CD4-positive, alpha-beta T cell treated with Interleukin-12 subunit alpha and Interleukin-12 subunit beta, for 1 hour (primary cell): ENCODE data around the gene CRIM1.

Experiments
- DNase-seq: peaks from one replicate; pipeline ENCODE4 v3.0.0-alpha.2; 2020

The CRIM1 gene

DNA sequence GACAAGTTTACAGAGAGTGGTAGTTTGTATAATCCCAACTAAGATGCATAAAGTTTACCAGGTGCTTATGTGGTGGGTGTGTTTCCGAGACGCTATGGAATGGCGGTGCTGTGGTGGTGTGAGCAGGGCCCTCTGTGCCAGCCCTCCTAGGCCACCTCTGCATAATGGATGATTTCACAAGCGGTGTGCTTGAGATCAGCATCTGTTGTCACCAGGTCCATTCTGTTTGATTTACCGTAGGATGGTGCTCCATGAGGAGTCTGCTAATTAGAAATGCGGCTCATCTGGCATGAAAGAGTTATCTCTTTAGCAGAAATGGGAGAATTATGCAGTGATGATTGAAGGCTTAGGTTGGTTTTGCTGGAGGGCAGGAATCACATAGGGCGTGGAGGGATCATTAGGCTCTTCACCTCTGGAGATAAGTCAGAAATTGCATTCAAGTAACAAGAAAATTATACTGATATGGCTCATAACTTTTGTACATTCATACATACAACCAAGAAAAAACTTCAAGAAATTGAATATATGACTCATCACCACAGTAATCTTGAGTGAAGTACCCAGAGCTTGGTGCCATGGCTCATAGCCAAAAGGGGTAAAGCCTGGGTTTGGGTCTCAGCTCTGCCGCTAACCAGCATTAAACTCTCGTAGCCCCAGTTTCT is 41.4 kb downstream of the CRIM1 start:
- no peak for DNase-seq

DNA sequence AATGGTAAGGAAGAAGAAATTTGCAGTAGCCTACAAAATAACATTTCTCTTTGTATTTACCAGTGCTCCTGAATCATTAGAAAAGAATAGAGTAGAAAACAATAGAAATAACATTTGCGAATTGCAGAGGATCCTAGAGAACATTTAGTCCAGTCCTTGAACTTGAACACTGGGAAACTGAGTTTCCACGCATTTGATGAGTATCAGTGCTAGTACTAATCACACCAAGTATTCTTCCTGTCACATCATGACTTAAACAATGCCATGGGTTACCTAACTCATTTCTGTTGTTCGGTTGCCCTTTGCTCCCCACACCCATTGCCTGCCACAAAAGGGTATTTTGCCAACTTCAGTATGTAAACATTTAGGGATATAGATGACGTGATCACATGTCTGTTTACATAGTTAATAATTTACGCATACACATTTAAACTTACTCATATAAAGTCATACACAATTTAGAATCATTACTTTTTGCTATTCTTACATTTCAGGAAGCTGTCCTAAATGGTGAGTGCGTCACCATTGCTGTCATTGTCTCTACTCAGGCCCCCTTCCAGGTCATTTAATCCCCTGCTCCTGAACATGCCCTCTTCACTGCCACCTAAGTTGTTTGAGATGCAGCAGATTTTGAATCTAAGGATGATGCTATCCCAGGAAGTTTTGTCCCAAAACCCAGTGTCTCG is 42.3 kb downstream of the CRIM1 start:
- DNase-seq = no peak

DNA sequence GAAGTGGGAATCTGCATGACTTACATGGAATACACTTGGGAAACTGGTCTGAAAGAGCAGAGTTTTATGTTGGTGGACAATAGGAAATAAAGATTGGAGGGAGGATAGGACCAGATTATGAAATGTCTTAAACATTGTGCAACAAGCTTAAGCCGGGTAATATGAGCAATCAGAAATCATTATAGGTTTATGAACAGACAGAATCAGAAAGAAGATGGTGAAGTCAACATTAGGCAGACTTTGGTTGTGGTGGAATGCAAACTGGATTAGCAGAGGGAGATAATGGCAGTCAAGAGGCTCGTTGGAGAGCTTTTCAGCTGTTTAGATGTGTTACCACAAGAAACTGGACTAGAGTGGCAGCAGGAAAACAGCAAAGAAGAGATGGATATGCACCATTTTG is 43.5 kb downstream of the CRIM1 start:
- no peak for DNase-seq

DNA sequence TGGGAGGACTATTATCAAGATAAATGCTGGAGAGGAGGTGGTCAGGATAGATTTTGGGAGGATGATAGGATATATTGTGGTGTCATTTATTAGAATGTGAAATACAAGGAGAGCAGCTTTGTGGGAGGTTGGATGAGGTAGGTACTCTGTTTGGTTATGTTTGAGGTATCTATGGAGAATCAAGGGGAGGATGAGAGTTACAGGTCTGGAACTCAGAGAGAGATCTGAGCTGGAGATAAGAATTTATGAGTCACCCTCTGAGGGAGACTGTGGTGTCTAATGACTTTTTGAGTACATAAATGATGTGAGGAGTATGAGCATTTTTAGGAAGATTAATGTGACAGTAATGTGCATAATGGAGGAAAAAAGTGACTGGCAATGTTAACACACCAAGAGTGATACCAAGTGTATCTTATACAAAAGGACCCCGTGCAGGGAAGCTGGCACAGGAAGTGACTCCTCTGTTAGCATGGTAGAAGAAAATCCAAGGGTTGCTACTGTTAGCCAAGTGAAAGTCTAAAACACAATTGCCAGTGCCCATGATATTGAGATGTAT is 48.2 kb downstream of the CRIM1 start:
- DNase-seq = no peak

DNA sequence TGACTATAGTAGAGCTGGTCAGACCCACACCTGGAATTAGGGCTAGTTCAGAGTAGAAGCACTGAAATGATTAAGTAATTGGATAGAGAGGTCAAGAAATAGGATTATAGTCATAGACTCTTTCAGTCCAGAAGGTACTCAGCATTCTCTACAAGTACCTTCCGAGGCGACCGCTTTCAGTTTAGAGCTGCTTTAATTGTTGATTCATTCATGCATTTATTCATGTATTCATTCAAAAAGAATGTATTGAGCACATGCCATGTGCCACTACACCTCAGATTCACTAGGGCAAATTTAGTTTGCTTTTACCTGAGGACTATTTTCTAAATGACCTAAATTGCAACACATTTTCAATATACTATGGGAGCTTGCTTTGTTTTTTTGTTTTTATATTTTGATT is 48.7 kb downstream of the CRIM1 start:
- no peak for DNase-seq

DNA sequence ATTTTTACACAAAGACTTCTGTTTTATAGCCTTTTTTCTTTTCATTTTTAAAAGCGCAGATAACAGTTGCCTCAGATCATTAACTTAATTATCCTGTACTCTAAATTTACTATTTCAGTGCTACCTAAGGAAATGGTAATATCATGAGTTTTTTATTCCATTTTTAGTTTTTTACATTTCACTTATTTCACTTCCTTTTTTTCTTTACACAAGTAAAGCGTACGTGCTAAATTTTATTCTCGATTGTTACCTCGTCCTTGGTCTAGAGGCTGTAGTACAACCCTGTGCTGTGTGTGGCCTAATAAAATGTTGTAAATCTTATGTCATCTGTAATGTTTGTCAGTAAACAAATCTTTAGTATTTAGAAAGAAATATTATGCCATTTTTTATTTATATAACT is 49.2 kb downstream of the CRIM1 start:
- DNase-seq = no peak

DNA sequence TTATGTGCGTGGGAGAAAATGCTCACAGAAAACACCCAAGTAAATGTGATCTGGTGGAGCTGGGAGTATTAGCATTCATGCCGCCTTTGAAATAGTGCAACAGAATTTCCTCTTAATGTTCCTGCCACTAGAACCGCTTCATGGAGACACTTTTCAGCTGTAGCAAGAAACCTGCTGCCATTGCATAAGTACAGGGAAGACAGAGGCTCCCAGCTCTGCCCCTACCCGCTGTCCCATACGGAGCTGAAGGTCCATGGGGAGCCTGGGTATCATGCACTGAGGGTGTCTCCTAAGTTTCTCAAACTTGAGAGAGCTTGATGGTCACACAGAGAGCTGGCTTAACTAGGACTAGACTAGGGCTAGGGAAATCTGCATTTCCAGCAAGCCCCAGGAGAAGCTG is 49.6 kb downstream of the CRIM1 start:
- DNase-seq = no peak

DNA sequence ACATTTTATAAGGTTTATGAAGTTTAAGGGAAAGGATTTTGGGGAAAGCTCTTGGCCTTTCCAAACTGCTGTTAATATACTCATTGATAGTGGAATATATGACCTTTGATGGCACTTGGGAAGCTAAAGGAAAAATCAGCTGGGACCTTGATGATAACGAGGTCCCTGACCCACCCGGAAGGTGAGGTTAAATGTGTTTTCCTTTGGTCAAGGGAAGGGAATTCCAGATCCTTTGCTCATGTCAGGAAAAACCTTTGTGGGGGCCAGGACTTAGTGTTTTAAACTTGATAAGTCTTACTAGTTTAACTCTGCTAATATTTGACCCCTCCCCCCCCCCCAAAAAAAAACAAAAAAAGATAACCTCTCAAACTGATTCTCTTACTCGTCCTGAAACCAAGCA is 50.7 kb downstream of the CRIM1 start:
- DNase-seq = no peak

DNA sequence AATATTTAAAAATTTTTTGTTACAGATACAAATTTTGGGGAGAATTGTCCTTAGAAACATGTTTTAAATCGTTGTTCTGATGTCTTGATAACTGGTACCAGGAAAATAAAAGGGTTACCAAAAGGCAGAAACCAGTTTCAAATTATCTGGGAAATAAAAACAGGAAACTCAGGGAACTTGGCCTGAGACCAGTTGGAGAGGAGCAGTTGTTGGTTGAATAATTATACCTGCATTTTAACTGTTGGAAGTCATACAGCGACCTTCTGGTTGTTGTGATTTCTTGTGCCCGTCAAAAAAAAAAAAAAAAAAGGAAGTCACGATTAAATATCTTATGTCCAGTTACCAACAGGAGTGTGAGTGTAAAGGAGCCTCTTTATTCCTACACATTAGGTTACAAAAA is 51.8 kb downstream of the CRIM1 start:
- DNase-seq = no peak

DNA sequence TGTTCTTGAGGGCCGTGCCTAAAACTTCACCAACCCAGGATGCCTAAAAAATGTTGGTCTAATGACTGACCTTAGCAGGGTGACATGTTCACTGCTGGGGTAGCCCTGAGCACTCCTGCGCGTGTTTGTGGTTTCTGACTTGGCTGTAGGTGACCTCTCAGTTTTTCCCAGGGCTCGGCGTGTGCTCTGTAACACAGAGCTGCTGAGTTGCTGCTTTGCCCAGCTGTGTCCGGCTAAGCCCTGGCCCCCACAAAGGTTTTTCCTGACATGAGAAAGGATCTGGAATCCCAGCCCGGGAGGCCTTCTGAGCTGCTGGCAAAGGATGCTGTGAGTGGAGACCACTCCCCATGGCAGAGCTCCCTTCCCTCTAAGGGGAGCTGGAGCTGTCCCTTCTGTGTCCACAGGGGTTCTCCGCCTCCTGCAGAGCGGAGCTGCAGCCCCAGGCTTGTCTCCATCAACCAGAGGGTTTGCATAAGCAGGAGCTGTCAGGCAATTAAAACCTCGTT is 52.7 kb downstream of the CRIM1 start:
- DNase-seq = no peak

DNA sequence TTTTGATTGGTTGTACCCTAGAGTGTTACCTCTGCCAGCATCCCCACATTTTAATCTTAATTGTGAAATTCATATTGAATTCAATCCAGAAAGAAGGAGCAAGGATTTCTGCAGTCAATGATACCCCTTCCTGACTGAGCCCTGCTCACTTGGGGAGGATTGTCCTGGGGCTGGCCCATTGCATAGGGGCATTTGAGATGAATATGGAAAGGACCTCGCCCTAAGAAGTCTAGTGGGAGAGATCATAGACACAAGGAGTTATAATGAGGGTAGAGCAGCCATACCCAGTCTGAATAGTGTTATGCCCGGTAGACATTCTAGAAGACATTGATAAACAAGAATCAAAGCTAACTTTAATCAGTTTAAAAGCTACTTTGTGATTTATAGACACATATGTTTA is 53.8 kb downstream of the CRIM1 start:
- no peak for DNase-seq

DNA sequence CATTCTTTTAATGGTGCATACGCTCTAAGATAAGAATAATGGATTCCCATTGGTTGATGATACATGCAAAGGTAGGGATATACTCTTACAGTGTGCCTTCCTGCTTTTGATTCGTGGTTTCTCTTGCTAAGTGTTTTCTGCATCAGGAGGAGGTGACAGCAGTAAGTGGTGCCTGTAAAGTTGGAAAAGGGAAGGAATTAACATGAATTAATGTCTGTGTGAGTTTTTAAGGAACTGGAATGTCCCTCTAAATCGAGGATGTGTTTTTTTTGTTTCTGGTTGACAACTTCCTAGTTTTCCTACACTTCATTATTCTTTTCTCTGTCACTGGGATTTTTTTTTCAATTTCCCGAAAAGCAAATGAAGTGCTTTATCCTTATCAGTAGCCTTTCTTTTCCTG is 54.4 kb downstream of the CRIM1 start:
- no peak for DNase-seq

DNA sequence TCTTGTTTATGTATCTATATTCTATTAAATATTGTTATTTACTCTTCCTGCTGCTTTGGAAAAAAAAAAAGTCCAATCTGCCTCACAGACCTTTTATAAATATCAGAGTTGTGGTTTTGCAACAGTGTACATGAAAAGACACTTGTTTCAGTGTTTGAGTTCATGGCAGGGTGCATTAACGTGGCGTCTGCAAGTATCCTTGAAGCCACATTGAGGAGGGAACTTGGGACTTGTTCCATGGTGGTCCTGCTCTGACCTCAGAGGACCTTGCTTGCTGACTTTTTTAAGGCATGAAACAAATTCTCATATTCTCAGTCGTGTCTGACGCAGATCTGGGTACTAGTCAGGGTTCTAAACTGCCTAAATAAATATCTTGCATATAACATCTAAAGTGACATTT is 55.1 kb downstream of the CRIM1 start:
- DNase-seq = no peak

DNA sequence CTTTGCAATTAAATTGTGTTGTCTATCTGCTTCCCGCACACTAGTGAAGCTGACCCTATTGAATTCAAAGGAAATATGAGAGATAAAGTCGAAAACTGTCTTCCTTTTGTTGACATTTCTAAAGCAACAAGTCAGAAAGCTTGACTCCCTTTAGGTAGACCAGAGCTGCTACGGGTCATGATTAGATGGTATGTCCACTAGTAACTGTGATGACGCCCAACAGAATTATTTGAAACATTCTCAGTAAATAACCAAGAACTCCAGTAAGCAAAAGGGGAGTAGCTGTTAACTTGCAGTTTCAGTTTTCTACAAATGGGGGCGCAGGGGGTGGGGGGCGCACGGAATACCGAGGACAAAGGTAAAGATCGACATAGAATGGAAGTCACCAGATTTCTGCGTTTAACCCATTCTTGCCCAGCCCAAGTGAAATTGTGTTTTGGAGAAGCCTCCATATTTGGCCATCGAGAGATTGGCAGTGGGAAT is 56.4 kb downstream of the CRIM1 start:
- no peak for DNase-seq

DNA sequence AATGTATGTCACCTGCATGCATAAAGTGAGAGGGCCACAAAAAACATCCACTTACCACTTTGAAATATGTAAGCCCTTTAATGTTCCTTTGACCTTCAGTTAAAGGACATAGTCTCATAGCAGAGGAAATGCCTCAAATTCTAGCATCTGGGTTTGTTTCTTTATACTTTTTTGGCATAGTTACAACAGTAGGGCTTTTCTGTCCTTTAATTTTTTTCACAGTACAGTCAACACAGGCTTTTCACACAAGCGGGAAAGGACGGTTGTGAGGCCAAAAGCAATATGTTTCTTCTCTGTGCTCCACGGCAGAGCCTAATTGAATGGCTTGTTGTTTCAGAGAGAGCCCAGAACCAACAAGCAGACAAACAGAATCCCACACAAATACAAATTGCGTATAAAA is 57.6 kb downstream of the CRIM1 start:
- no peak for DNase-seq

DNA sequence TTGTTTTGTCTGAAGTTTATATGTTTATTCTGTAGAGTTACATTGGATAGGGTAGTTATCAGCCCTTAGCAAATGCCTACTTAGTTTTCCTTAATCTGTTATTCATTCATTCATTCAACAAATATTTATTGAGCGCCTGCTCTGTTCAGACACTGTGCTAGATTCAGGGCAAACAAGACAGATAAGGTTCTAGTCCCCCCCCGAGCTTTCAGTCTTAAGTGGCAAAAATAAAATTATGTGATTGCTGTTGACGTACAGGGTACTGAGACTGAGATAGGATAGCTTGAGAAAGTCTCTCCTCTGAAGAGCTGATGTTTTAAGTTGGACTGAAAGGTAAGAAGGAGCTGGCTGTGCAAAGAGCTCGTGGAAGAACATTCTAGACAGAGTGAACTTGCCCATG is 58.7 kb downstream of the CRIM1 start:
- DNase-seq = no peak

DNA sequence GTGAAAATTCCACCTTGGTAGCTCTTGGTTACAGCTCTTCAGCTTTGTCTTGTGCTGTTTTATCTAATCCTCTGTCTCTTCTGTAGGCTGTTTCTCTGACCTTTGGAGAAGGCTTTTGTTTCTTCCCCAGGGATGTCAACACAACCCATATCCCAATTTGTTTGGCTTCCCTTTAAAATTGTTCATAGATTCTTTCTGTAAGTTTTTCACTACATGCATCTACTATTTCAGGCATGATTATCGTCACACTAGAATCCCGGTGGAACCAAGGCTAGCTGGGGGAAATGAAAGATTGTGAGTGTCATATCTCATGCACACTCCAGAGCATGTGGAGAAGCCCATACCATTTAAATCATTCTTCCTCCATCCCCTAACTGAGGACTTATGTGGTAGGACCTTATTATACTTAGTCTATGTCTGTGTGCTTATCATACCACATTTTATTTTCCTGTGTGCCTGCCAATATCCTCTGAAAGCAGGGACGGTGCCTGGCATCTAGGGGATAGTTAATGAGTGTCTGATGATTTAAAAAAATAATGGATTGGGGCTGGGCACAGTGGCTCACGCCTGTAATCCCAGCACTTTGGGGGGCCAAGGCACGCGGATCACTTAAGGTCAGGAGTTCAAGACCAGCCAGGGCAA is 59.9 kb downstream of the CRIM1 start:
- no peak for DNase-seq

DNA sequence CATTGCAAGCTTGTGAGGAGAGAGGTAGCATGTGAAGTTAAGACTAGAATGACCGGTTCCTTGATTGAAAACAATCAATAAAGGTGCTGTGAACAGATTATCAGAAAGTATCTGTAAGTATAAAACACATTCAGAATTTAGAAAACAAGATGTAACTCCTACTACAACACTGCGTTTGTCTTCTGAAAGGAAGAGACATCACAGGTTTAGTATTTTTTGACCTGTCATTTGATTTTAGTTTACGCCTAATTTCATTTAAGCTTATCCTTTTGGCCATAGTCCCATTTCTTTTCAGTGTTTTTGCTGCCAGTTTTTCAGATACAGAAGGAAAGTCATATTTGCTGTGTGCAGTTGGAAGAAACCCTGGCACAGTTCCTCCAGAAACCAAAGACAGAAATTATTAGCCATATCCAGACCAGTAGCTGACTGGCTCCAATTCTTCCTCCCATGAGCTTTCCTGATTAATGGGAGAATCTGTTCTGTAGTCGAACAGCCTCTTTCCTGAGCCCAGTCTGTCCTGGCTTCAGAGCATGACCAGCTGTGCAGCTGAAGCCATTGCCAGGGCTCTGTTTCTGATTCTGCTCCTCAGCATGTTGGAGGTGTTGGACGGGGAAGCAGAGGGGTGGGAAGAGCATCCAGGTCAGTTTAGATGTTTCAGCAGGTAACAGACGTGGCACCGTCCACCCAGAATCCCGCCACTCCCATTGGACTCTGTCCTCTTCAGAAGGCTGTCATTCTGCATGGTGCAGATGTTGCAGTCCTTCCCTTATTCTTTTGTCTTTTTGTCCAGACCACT is 61.0 kb downstream of the CRIM1 start:
- DNase-seq = no peak

DNA sequence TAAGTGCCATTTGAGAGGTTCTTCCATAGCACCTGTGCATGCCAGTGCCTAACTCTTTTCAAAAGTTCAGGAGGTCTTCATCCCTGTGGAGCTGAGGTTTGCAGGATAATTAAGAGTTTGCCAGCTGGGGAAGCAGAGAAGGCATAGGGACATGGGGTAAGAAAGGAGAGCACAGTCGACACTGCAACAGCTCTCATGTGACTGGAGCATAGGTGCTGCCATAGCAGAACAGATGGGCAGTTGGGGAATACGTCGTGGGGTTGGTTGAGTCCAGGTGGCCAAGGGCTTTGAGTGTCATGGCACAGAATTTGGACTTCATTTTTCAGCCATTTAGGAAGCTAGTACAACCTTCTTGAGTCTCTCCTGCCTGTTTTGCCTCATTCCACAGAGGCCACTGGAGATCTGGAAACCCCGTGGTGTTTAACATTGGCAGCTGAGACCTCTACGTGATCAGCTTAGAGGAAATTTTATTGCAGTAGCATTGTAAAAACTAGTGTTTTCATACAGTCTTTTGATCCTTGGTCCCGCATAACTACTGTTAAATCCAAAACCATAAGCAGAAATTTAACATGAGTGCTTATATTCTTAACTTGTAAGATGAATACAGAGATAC is 65.1 kb downstream of the CRIM1 start:
- DNase-seq = no peak

DNA sequence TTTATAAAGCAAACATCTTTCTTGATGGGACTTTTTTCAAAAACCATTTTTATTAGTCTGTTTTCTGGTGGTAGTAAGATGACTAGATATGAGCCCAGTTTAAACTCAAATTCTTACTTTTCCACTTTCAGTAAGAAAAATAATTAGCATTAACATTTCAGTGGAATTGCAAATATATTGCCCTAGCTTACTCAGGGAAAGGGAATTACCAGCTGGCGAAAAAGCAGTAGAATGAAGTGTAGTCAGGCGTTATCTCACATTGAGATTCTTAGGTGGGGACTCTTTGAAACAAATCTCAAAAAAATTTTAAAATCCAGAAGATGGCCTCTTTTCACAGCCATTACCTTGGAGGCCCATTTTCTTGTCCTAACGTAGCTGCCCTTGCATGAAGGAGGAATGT is 65.8 kb downstream of the CRIM1 start:
- DNase-seq = no peak

DNA sequence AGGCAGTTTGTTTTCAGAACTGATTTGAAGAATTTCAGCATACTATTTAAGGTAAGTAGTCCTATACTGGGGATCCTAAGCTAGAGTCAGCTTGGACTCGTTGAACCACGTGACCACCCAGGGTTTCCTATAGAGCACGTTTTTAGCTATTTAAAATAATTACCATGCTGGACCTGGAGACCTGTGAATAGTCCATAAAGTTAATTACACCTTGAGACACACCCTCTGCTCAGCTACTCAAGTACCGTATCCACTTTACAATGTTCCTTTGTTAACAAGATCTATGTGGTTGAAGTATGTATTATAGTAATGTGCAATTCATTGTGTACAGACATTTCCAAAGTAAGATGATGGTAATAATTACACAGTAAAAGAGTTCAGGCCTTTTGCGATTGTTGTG is 67.6 kb downstream of the CRIM1 start:
- no peak for DNase-seq

DNA sequence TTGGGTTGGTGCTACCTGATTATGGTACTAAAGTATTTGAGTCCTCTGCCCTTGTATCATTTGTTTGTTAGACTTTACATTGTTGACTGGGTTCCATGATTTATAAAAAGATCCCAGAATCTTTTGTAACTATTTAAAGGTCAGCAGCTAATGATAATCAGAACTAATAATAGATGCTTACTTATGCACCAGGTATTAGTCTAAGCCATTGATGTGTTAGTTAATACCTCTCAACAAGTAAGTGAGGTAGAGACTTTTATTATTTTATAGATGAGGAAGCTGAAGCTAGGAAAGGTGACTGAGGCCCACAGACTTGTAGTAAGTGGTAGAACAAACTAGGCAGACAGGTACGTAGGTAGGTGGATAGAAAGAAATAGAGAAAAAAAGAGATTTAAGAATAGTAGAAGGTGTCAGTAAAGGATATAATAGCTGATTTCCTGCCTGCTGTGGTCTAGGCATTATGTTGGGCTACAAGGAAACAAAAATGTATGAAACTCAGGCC is 68.1 kb downstream of the CRIM1 start:
- DNase-seq = no peak
